Left renal cortex interstitium (tissue), 4 donors: Measurements from ENCODE around the gene NPBWR2. TPM values are rescaled to one million over a fixed set of nuclear protein-coding genes. Genes with fewer than 3 reads are reported as not detected.
"Not testable (repeated sequence)": the region's sequence is repeated elsewhere in the genome, so short reads cannot be mapped to it uniquely, and the experiment has no call there.

Source experiments
- DNase-seq, 4 donors: peaks; one replicate each; pipeline ENCODE4 v3.0.0-alpha.2; 2013; ENCODE audit warnings: low read depth in 4 of 4, low spot score in 2 of 4, missing footprints in 1 of 4
- polyA plus RNA-seq, 4 donors: library from polyadenylated mRNA; unstranded; fragments of 120-200 nt; gene quantifications; one replicate each; pipeline ENCODE4 v1.2.1, GENCODE V29; 2013; ENCODE audit not compliant: insufficient read length in 4 of 4

Gene NPBWR2
- polyA plus RNA-seq, 4 donors = not detected

DNA sequence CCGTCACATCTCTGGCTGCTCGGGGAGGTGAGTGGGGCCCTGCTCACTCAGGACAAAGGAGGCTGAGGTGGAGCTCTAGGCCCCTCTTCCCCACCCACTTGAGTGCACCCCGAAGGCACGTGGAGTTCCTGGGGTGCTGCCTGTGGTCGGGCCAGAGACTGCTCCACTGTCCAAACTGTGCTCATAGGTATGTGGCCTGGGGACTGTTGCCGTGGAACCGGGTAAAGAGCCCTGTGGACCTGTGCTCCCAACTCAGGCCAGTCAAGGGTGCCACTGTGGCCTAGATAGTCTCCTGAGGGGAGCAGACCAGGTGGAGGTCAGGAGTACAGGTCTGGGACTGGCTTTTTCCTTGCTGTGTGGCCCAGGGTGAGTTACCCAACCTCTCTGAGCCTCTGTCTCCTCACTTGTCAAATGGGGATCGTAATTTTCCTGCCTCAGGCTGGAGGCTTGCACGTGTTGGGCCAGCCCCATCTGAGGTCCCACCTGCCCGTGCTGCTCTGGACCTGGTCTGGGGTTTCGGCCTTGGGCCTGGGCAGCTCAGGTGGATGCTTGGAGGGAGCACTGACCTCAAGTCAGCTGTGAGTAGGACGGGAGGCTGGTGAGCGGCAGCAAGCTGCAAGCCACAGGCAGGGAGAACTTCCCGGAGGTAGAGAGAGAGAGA, 12.4 kb upstream of the NPBWR2 start:
- DNase-seq = no peak

- no peak for DNase-seq
Observed at GRCh38 chr20:64119301-64119680, 11.9 kb upstream of the NPBWR2 start.

- not testable (repeated sequence) for DNase-seq
Observed at GRCh38 chr20:64117432-64117777, 10.0 kb upstream of the NPBWR2 start.

- DNase-seq = no peak
Observed at GRCh38 chr20:64116541-64117431, 9.4 kb upstream of the NPBWR2 start.

DNA sequence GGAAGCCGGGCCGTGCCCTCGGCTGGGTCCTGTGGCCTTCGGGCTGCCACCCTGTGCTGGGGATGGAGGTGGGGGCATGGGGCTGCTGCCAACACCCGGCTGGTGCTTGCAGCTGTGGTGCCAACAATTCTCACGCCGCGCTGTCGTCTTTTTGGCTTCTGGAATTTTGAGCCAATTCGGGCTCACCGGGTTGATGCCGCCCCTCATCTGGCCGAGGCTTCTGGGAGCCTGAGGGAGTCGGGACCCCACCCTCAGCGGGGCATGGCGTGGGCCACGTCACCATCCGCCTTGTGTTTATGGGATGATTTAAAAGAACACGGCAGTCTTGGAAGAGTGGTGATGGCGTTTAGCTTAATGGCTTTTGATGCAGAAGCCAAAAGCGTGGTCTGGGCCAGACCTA, 8.7 kb upstream of the NPBWR2 start:
- DNase-seq = no peak

DNA sequence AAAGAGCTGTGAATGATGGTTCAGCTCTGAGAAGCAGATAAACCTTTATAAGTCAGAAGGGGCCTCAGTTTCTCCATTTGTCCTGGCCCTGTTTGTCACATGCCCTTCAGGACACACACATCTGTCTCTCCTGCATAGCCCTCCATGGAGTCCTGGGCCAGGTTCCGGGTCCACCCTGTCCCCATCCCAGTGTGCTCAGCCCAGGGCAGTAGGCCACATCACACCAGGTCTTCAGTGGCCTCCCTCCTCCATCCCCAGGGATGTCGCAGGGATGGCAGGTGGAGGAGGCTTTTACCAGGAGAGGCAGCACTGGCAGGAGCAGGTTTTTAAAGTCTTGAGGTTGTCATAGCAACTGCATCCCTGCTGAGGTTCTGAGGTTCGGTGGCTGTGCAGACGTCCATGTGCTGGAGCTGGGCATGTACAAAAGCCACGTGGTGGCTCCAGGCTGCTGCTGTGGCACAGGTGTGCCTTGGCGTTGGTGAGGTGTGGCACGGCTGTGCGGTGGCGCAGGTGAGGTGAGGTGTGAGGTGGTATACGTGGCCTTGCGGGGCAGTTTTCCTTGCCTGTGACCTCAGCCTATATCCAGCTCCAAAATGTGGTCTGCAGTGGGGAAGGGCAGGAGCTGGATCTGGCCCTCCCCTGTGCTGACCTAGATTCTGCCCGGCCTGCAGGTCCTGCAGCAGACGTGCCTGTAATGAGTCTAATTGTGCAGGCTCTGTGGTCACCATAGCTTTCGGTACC, 8.0 kb upstream of the NPBWR2 start:
- DNase-seq = no peak

GRCh38 chr20:64114356-64114971, 7.1 kb upstream of the NPBWR2 start:
- DNase-seq = no peak

- DNase-seq = no peak
Observed at GRCh38 chr20:64113796-64114355, 6.5 kb upstream of the NPBWR2 start.

GRCh38 chr20:64113444-64113775, 6.0 kb upstream of the NPBWR2 start:
- DNase-seq = no peak

DNA sequence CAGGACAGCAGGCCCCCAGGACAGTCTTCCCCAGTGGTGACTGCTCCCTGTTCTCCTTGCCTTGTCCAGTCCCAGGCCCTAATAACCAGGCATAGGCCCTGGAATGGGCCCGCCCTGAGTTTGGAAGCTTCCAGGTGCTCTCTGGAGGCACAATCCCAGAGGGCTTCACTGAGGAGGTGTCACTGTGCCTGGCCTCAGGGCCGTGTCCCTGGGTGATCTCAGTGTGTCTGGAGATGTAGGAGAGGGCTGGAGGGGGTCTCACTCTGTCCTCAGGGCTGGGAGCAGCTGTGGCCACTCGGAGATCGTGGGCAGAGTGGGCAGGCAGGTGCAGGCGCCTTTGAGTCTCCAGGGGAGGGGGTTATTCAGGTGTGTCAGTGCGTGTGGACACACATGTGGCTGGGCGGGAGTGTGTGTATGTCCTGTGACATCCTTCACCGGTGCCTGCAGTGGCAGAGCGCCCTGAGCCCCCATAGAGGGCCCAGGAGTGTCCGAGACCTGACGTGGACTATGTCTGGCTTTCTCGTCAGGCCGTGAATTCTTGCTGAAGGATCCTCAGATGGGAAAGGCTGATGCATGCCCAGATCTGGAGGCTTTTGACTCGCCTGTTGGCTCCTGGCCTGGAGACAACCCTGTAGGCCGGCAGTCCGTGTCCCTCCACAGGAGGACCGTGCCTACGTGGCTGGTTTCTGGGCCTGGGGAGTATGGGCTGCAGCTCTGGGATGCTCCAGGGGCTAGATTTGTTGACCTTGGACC, 5.5 kb upstream of the NPBWR2 start:
- no peak for DNase-seq

DNA sequence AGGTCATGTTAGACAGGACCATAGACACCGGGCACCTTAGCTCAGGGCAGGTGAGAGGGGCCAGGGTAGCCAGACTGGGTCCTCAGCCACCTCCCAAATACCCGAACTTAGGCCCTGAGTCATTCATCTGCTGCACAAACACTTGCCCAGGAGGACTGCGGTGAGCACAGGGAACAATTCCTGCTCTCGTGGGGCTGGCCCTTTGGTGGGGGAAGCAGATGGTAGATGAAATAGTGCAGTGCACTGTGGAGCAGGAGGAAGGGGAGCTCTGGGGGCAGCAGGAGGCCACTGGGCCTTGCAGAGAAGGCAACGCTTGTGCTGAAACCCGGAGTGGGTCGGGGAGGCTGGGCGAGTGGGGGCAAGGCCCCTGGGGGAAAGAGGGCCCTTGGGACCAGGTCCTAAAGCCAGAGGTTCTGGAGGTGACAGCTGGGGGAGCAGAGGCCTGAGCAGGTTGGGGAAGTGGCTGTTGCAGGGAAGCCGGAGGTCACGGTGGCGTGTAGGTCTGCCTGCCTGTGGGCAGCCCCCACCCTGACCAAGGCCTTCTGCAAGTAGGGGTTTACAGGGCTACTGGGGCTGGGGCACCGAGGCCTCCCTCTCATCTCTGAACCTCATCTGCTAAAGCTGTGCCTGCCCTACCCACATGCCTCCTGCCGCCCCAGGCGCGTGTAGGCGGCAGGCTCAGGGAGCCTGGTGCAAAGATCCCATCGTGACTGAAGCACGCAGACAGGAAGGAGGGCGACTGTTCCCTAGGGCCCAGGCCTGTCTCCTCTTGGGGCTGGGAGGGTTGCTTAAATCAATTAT, 4.7 kb upstream of the NPBWR2 start:
- no peak for DNase-seq

DNA sequence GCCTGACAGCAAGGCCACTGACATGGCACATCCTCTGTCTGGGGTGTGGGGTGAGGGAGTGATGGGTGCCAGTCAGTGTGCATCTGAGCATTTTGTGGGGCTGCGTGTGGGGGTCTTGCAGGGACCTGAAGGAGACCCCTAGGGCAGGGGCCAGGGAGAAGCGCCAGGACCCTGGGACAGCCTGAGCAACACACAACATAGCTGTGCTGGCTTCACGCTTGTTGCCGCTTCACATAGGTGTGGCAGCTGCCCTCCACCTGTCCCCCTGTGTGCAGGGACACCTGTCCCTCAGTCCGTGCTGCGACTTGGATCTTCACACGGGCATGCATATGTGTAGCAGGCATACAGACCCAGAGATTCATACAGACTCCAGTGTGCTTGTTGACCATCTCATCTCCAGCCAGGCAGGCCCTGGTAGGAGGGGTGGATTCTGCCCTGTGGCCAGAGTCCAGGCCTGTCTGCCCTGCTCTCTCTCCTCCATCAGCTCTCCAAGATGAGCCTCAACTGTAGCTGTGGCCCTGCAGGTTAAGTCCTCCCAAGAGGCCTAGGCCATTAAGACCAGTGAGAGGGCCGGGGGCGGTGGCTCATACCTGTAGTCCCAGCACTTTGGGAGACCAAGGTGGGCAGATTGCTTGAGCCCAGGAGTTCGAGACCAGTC, 3.2 kb upstream of the NPBWR2 start:
- DNase-seq = no peak

- no peak for DNase-seq
Observed at GRCh38 chr20:64109831-64110391, 2.5 kb upstream of the NPBWR2 start.

GRCh38 chr20:64108731-64109681, 1.6 kb upstream of the NPBWR2 start:
- DNase-seq = no peak

DNA sequence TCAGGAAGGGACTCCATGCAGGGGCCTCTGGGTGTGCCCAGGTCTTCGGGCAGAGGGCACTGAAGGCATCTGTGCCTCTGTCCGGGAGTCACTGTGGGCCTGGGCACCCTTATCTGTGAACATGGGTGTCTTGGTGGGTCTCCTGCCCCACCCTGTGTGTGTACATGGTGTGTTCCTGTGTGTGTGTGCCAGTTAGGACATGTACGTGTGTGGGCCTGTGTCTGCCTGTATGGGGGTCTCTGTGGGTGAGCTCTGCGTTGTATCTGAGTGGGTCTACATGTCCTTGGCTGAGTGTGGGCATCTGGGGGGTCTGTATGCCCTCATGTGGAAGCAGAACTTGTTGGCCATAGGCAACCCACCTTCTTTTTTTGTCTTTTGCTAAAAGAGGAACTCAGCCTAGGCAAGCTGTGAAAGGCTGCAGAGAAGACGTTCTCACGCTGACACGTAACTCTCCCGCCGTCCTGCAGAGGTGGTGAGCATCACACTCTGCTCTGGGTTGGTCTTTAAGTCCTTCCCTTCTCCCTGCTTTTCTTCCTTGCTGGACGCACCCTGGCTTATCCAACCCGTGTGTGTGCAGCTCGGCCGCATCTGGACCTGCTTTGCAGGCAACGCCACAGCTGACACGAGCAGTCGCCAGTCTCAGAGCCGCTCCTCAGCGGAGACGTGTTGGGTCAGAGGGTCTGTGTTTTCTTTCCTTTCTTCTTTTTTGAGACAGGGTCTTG, 532 bp upstream of the NPBWR2 start:
- no peak for DNase-seq

GRCh38 chr20:64106435-64106961, 867 bp downstream of the NPBWR2 start:
- no peak for DNase-seq
